Measurements from ENCODE around the gene ADK. TPM values are rescaled to one million over a fixed set of nuclear protein-coding genes. Genes with fewer than 3 reads are reported as not detected.

ADK gene
- total and polyA plus RNA-seq, 11 donors: 20.8 to 55.5 (median 39.8) TPM

GRCh38 chr10:74642901-74643595 lies 492.0 kb downstream of the ADK start:
- Histone ChIP-seq H3K4me1 (peaks cover 0 to 14% (median 3%) of the 10 kb centered on the region in 12 donors), H3K27ac (no peak overlapping the region), H3K36me3 (no peaks in the 10 kb centered on the region), H3K9me3 (peaks cover 0 to 7% (median 0%) of the 10 kb centered on the region in 12 donors), H3K4me3 (no peak overlapping the region), H3K27me3 (no peaks in the 10 kb centered on the region)
- ATAC-seq (no peak), DNase-seq (no peak)
- intact Hi-C loops (cut with DNase I): no loop called here
- TF ChIP-seq POLR2A (IDR thresholded peaks at IDR 0.05) (no peak), CTCF (IDR thresholded peaks at IDR 0.05) (no peak)
- WGBS, 4 donors: 92 to 96% (median 94%) methylated on average over 1 of the region's 1 CpG

- TF ChIP-seq CTCF (IDR thresholded peaks at IDR 0.05) (no peak), POLR2A (IDR thresholded peaks at IDR 0.05) (no peak)
- Histone ChIP-seq H3K36me3 (no peaks in the 10 kb centered on the region), H3K4me1 (peaks cover 0 to 14% (median 3%) of the 10 kb centered on the region in 12 donors), H3K9me3 (peaks cover 0 to 8% (median 0%) of the 10 kb centered on the region in 12 donors), H3K27me3 (no peaks in the 10 kb centered on the region), H3K4me3 (no peak overlapping the region), H3K27ac (no peak overlapping the region)
- ATAC-seq (no peak), DNase-seq (no peak)
- intact Hi-C loops (cut with DNase I): no loop called here
Measured at GRCh38 chr10:74643596-74643975, 492.6 kb downstream of the ADK start.

- DNase-seq: no peak
- TF ChIP-seq CTCF (IDR thresholded peaks at IDR 0.05): no peak
- no peak for TF ChIP-seq POLR2A (IDR thresholded peaks at IDR 0.05)
- Histone ChIP-seq H3K27me3 (no peaks in the 10 kb centered on the region), H3K9me3 (peaks cover 0 to 13% (median 0%) of the 10 kb centered on the region in 12 donors), H3K4me3 (no peak overlapping the region), H3K4me1 (peaks cover 0 to 13% (median 3%) of the 10 kb centered on the region in 12 donors), H3K27ac (no peak overlapping the region), H3K36me3 (no peaks in the 10 kb centered on the region)
- WGBS, 4 donors: 85 to 95% (median 91%) methylated on average over 2 of the region's 2 CpGs
- ATAC-seq: no peak
- intact Hi-C loops (cut with DNase I): no loop called here
Measured at GRCh38 chr10:74644738-74645137, 493.7 kb downstream of the ADK start.

- Histone ChIP-seq H3K36me3 (no peaks in the 10 kb centered on the region), H3K4me1 (peaks cover 0 to 6% (median 0%) of the 10 kb centered on the region in 12 donors), H3K27me3 (no peaks in the 10 kb centered on the region), H3K4me3 (no peak overlapping the region), H3K9me3 (peaks cover 0 to 13% (median 0%) of the 10 kb centered on the region in 12 donors), H3K27ac (no peak overlapping the region)
- no peak for DNase-seq
- whole genome bisulfite sequencing, 4 donors: 88 to 96% (median 95%) methylated on average over 3 of the region's 3 CpGs
- intact Hi-C loops (cut with DNase I): no loop called here
- no peak for TF ChIP-seq POLR2A (IDR thresholded peaks at IDR 0.05)
- no peak for TF ChIP-seq CTCF (IDR thresholded peaks at IDR 0.05)
- no peak for ATAC-seq
Measured at GRCh38 chr10:74645692-74646091, 494.7 kb downstream of the ADK start.

All from heart left ventricle (tissue), 16 donors.